PFSK-1 (cell line): ENCODE data around the gene TSC1.

Source experiments
- FOXP2 ChIP-seq: optimal IDR thresholded peaks from 2 replicates; pipeline ENCODE3; 2011; ENCODE audit warnings: borderline replicate concordance, control low read depth, inconsistent platforms; ENCODE audit not compliant: insufficient read depth; ENCODE audit errors: extremely low read length, extremely low read depth
- POLR2AphosphoS5 ChIP-seq: IDR thresholded peaks from 2 replicates; pipeline ENCODE4 v1.6.1; 2012; ENCODE audit warnings: low read depth, mild to moderate bottlenecking, control low read depth, low read length, moderate library complexity
- REST ChIP-seq, 2 experiments: IDR thresholded peaks; 2 replicates each; pipeline versions ENCODE4 v1.6.1 to v1.8.0; 2011 to 2012; ENCODE audit warnings: low read depth in 2 of 2, low read length in 2 of 2, control low read depth in 1 of 2, inconsistent platforms in 1 of 2, mild to moderate bottlenecking in 1 of 2, moderate library complexity in 1 of 2; ENCODE audit not compliant: insufficient read depth in 1 of 2
- SIN3A ChIP-seq: IDR thresholded peaks from 2 replicates; pipeline ENCODE4 v1.6.1; 2012; ENCODE audit warnings: mild to moderate bottlenecking, low read length, moderate library complexity, borderline replicate concordance; ENCODE audit not compliant: insufficient read depth
- TAF1 ChIP-seq: IDR thresholded peaks from 2 replicates; pipeline ENCODE4 v1.6.1; 2012; ENCODE audit warnings: low read length, control low read depth, borderline replicate concordance; ENCODE audit not compliant: insufficient read depth

TSC1 gene

GRCh38 chr9:132985489-132985888, 41.1 kb upstream of the TSC1 start:
- no peak for TF ChIP-seq REST (IDR thresholded peaks at IDR 0.05; ENCODE audit: insufficient read depth in 1 of 2, low read depth in 2 of 2, low read length in 2 of 2)

GRCh38 chr9:132985071-132985350, 40.6 kb upstream of the TSC1 start:
- TF ChIP-seq SIN3A, result no peak

- TF ChIP-seq POLR2AphosphoS5, result no peak
- TF ChIP-seq TAF1, result no peak
- TF ChIP-seq FOXP2, result no peak
- TF ChIP-seq REST (IDR thresholded peaks at IDR 0.05; ENCODE audit: insufficient read depth in 1 of 2, low read depth in 2 of 2, low read length in 2 of 2), result no peak
- no peak for TF ChIP-seq SIN3A
Measured at GRCh38 chr9:132984202-132985070, 40.0 kb upstream of the TSC1 start.

- no peak for TF ChIP-seq POLR2AphosphoS5
- no peak for TF ChIP-seq TAF1
Measured at GRCh38 chr9:132983491-132984201, 39.2 kb upstream of the TSC1 start.

GRCh38 chr9:132982458-132982857, 38.0 kb upstream of the TSC1 start:
- TF ChIP-seq TAF1 (no peak), POLR2AphosphoS5 (no peak), FOXP2 (no peak), SIN3A (no peak), REST (IDR thresholded peaks at IDR 0.05; ENCODE audit: insufficient read depth in 1 of 2, low read depth in 2 of 2, low read length in 2 of 2) (no peak)

GRCh38 chr9:132980157-132980556, 35.7 kb upstream of the TSC1 start:
- no peak for TF ChIP-seq POLR2AphosphoS5
- no peak for TF ChIP-seq FOXP2
- TF ChIP-seq TAF1, result no peak
- no peak for TF ChIP-seq SIN3A
- no peak for TF ChIP-seq REST (IDR thresholded peaks at IDR 0.05; ENCODE audit: insufficient read depth in 1 of 2, low read depth in 2 of 2, low read length in 2 of 2)
